T-helper 2 cell treated with Interferon-gamma antibody and Interleukin-4, amounts not matched to agents 100 ng/mL and 5 ng/mL, for 36 hours (primary cell): ENCODE measurements around the gene BRD7. TPM values are rescaled to one million over a fixed set of nuclear protein-coding genes. Genes with fewer than 3 reads are reported as not detected.

Source experiments
- intact Hi-C: fragments of 100-400 bp; cut with micrococcal nuclease; formaldehyde crosslinking; loops from one replicate; pipeline ENCODE4 v1.15.1; 2023
- total RNA-seq: library from RNA; stranded (reverse); gene quantifications from 2 replicates; pipeline ENCODE4 v1.2.3, GENCODE V29; 2022

The BRD7 gene
- total RNA-seq, 1 donor from 2014 or later, result 73.6 TPM

DNA sequence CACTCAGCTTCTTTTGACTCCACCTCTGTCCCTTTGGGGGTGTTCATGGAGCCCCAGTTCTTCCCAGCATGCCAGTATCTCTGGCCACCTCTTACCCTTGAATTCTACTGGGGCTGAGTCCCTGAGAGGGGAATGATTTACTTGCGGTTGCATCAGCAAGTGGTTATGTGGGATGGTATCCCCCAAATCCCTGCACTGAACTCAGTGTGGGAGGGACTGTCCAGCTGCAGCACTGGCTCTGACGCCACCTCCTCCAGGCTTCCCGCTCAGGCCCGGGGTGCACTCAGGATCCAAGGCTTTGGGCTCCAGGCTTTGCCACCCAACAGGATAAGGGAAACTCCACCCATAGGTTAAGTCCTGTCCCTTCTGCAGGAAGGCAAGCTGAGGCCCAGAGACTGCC lies 21.1 kb upstream of the BRD7 start:
- intact Hi-C loops, result no loop called here

GRCh38 chr16:50388496-50388895 lies 19.7 kb upstream of the BRD7 start:
- intact Hi-C loops, result no loop called here

DNA sequence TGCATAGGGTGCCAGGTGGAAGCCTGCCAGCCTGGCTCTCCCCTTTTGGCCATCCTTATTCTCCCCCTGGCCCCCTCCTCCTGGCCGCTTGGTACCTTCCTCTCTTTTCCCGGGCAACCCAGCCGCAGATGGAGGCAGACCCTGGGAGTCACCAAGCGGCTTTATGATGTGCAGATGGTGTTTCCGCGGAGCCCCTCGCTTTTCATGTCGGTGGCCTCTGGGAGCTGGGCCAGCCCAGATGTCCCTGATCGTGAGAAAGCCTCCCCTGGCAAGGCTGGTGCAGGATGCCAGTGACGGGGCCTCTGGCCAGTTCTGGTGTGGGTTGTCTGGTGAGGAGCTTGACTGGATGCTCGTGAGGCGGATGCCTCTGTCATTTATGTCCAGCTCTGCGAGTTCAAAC lies 18.0 kb upstream of the BRD7 start:
- intact Hi-C loops, result no loop called here

GRCh38 chr16:50386139-50386538 lies 17.4 kb upstream of the BRD7 start:
- intact Hi-C loops, result no loop called here

GRCh38 chr16:50384500-50385135 lies 15.8 kb upstream of the BRD7 start:
- intact Hi-C loops, result no loop called here

GRCh38 chr16:50381679-50382440 lies 13.1 kb upstream of the BRD7 start:
- intact Hi-C loops, result no loop called here

DNA sequence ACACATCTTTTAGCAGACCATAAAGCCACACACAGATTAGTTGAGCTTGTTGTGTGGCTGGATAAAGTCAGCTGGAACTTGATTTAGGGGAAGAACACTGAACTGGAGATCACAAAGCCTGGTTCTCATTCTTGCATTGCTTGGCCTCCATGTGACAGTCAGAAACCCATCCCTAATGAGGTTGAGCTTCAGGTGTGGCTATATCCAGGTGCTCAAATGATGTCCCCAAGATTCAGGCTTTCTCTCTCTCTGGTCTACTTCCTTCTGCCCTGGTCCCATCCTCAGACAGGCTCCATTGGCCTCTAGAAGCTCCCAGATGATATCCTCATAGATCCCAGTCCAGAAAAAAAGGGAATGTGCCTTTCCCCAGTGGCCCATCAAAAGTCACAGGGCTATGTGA lies 9.6 kb upstream of the BRD7 start:
- intact Hi-C loops, result no loop called here

DNA sequence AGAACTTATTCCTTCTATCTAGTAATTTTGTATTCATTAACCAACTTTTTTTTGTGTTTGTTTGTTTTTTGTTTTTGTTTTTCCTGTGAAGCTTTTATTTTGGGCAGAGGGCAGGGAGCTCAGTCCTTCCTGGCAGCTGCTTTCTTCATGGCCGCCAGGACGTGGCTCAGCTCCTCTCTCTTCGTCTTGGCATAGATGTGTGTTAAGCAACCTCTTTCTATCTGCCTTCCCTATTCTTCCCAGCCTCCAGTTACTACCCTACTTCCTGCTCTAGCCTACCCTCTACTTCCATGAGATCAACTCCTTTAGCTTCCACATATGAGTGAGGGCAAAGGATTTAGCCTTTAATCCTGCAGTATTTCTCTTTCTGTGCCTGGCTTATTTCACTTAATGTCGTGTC lies 8.2 kb upstream of the BRD7 start:
- intact Hi-C loops, result no loop called here

DNA sequence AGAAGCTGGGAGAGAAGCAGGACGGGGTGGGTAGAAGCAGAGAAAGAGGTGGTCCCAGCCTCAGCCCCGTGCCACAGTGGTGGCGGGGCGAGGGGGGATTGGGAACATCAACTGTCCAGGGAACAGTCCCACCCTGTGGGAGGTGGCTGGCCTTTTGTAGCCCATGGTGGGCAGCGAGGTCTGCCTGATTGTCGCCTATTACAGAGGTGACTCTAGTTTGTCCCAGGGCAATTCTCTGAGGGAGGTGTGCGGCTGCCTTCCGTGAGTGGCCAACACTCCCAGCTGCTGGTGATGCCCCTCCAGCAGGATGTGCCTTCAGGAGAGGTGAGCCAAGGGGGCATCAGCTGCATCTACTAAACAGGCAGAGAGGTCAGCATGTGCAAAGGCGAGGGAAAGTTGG lies 5.0 kb upstream of the BRD7 start:
- intact Hi-C loops, result no loop called here

DNA sequence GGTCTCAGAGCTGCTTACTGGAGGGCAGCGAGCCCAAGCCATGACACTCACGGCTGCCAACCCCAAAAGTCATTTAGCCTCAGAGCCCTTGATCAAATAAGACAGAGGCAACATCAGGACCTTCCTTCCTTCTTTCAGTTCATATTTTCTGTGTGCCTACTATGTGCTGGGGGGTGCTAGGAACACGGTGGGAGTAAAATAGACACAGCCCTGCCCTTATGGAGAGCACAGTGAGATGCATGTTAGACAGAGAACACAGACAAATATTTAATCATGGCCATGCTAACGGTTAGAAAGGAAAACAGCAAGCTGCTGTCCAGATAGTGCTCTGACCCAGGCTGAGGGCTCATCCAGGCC lies 4.5 kb upstream of the BRD7 start:
- intact Hi-C loops, result no loop called here

GRCh38 chr16:50372611-50373344 lies 4.0 kb upstream of the BRD7 start:
- intact Hi-C loops, result no loop called here

- intact Hi-C loops, result no loop called here
These were observed 3.3 kb upstream of the BRD7 start for GRCh38 chr16:50371936-50372595.

GRCh38 chr16:50371036-50371716 lies 2.4 kb upstream of the BRD7 start:
- intact Hi-C loops, result no loop called here

DNA sequence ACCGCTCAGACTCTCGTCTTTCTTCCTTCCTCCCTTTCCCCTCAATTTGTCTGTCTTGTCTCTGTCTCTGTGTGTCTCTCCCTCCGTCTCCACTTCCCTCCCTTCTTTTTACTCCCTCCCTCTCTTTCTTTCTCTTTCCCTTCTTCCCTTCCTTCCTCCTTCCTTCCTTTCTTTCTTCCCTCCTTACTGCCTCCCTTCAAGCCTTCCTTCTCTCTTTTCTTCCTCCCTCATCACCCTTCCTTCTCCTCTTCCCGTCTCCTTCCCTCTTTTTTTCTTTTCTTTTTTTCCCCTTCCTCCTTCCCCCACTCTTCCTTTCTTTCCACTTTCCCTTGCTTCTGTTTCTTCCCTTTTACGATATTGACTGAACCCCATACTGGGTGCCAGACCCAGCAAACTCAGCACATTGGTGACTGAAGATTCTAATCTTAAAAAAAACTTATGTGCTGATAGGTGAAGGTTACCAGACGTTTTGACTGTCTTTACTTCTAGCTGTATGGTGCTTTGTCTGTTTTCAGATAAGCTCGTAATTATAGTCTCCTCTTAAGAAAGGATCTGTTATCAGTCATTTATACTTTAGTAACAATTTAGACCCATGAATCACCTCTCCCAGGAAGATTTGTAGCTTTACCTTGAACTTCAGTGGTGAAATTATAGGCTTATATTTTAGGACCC lies 481 bp upstream of the BRD7 start:
- intact Hi-C loops, result loop anchor here (1.0 to 5.0 kb wide), 8 partner anchors 42 to 438 kb away; partner anchors contain the start of genes ADCY7 and CNEP1R1

GRCh38 chr16:50367777-50368409 lies 895 bp downstream of the BRD7 start:
- intact Hi-C loops, result loop anchor here (2.0 to 5.0 kb wide), 5 partner anchors 41 to 439 kb away; partner anchors contain the start of genes ADCY7 and CNEP1R1

DNA sequence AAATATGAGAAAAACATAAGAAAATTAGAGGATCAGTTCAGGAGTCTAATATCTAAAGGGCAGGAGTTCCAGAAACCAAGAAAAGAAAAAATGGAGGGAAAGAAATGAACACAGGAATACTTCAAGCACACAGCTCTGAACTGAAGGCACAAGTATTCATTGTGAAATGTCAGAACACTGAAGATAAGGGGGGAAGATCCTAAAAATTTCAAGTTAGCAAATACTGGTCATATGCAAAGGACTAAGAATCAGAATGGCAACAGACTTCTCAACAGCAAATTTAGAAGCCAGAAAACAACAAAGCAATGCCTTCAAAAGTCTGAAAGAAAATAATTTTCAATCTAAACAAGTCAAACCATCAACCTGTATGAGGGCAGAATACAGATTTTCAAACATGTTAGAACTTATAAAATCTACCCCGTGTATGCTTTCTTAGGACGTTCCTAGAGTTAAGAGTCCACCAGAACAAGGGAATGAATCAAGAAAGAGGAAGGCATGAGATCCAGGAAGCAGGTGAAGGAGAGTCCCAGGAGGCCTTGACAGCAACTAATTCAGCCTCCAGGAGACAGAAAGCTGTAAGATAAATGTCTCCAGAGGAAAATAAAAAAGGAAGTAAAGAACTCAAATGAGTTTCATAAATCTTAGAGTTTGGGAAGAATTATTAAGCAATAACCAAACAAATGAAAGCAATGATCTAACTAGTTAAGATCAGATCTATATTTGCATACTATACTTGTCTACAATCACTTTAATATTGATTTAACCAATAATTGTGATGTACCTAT lies 2.8 kb downstream of the BRD7 start:
- intact Hi-C loops, result loop anchor here (5.0 kb wide), 4 partner anchors 39 to 441 kb away; partner anchors contain the start of gene ADCY7

DNA sequence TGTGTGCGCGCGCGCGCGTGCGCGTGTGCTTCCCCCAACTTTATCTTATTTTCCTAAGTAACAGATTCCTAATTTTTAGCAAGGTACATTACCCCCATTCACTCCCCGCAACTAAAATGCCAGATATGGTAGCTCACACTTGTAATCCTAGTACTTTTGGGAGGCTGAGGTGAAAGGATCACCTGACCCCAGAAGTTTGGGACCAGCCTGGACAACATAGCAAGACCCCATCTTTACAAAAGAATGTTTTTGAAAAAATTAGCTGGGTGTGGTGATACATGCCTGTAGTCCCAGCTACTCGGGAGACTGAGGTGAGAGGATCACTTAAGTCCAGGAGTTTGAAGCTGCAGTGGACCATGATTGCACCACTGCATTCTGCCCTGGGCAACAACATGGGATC lies 5.1 kb downstream of the BRD7 start:
- intact Hi-C loops, result loop anchor here (5.0 kb wide), 1 partner anchor 296 kb away; the partner anchor contains the start of gene HEATR3

DNA sequence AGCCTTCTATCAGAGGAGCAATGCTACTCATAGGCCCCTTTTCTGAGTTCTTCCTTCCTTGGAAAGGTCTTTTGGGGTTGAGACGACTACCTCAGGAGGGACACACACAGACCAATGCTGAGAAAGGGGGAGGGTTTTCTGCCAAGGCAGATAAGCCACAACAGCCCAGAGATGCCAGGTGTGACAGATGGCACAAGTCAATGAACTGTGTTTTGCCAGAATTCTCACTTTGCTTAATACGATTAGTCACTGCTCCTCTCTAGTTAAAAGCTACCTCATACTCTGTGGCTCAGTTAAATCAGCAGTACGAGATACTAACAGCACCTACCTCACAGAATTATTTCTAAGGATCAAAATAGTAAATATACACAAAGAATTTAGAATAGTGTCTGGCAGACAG lies 8.0 kb downstream of the BRD7 start:
- intact Hi-C loops, result loop anchor here (5.0 kb wide), 1 partner anchor 293 kb away; the partner anchor contains the start of gene HEATR3
